ENCODE data around the gene CBFB.

The CBFB gene

GRCh38 chr16:67036323-67036741, 7.4 kb downstream of the CBFB start:
- H2AFZ ChIP-seq (ENCODE audit: low read depth, low read length): no peak overlapping the region
- no peak overlapping the region for H3K9ac ChIP-seq (ENCODE audit: low read depth, low read length)
- H3K27ac ChIP-seq (ENCODE audit: low read length): no peak overlapping the region
- H3K79me2 ChIP-seq (ENCODE audit: insufficient read depth, low read length): peaks cover 100% of the 10 kb centered on the region
- H3K36me3 ChIP-seq (ENCODE audit: insufficient read depth, low read length): peaks cover 88% of the 10 kb centered on the region
- H3K4me3 ChIP-seq (ENCODE audit: low read depth in 1 of 2, low read length in 2 of 2): no peak overlapping the region
- no peak overlapping the region for H3K4me2 ChIP-seq (ENCODE audit: insufficient read depth, low read length)
- no peak for TF ChIP-seq CTCF (IDR thresholded peaks at IDR 0.05; ENCODE audit: borderline replicate concordance, extremely low read depth, low read length, poor library complexity, severe bottlenecking)
- no peak for TF ChIP-seq EZH2 (IDR thresholded peaks at IDR 0.05; ENCODE audit: borderline replicate concordance, low read depth, low read length, severe bottlenecking)
- H4K20me1 ChIP-seq (ENCODE audit: insufficient read depth, low read length): peaks cover 74% of the 10 kb centered on the region
- DNase-seq: no peak
- H3K4me1 ChIP-seq (ENCODE audit: insufficient read depth, low read length): peaks cover 35% of the 10 kb centered on the region
- H3K9me3 ChIP-seq (ENCODE audit: insufficient read depth, low read length, severe bottlenecking): no peaks in the 10 kb centered on the region
- no peak for ATAC-seq (ENCODE audit: insufficient read depth, low read depth)
- H3K27me3 ChIP-seq (ENCODE audit: insufficient read depth, low read length, poor library complexity): no peaks in the 10 kb centered on the region

GRCh38 chr16:67039260-67040020, 10.5 kb downstream of the CBFB start:
- H3K4me1 ChIP-seq (ENCODE audit: insufficient read depth, low read length): peaks cover 10% of the 10 kb centered on the region; the same call in 1 of the 2 replicates
- peaks cover 86% of the 10 kb centered on the region for H3K36me3 ChIP-seq (ENCODE audit: insufficient read depth, low read length)
- ATAC-seq (ENCODE audit: insufficient read depth, low read depth) (no peak), DNase-seq (no peak)
- H3K79me2 ChIP-seq (ENCODE audit: insufficient read depth, low read length): peaks cover 100% of the 10 kb centered on the region
- no peak overlapping the region for H3K9ac ChIP-seq (ENCODE audit: low read depth, low read length)
- TF ChIP-seq CTCF (IDR thresholded peaks at IDR 0.05; ENCODE audit: borderline replicate concordance, extremely low read depth, low read length, poor library complexity, severe bottlenecking) (no peak), EZH2 (IDR thresholded peaks at IDR 0.05; ENCODE audit: borderline replicate concordance, low read depth, low read length, severe bottlenecking) (no peak)
- H3K9me3 ChIP-seq (ENCODE audit: insufficient read depth, low read length, severe bottlenecking): no peaks in the 10 kb centered on the region
- no peaks in the 10 kb centered on the region for H3K27me3 ChIP-seq (ENCODE audit: insufficient read depth, low read length, poor library complexity)
- H2AFZ ChIP-seq (ENCODE audit: low read depth, low read length): no peak overlapping the region
- no peak overlapping the region for H3K4me2 ChIP-seq (ENCODE audit: insufficient read depth, low read length)
- no peak overlapping the region for H3K4me3 ChIP-seq (ENCODE audit: low read depth in 1 of 2, low read length in 2 of 2)
- H4K20me1 ChIP-seq (ENCODE audit: insufficient read depth, low read length): peaks cover 60% of the 10 kb centered on the region; the same call in 1 of the 2 replicates
- H3K27ac ChIP-seq (ENCODE audit: low read length): no peak overlapping the region

GRCh38 chr16:67040166-67040565, 11.2 kb downstream of the CBFB start:
- H3K4me3 ChIP-seq (ENCODE audit: low read depth in 1 of 2, low read length in 2 of 2): no peak overlapping the region
- H3K4me2 ChIP-seq (ENCODE audit: insufficient read depth, low read length): no peak overlapping the region
- H3K79me2 ChIP-seq (ENCODE audit: insufficient read depth, low read length): peaks cover 100% of the 10 kb centered on the region
- H3K9me3 ChIP-seq (ENCODE audit: insufficient read depth, low read length, severe bottlenecking): no peaks in the 10 kb centered on the region
- DNase-seq (no peak), ATAC-seq (ENCODE audit: insufficient read depth, low read depth) (no peak)
- no peak overlapping the region for H3K27ac ChIP-seq (ENCODE audit: low read length)
- no peak overlapping the region for H3K9ac ChIP-seq (ENCODE audit: low read depth, low read length)
- H4K20me1 ChIP-seq (ENCODE audit: insufficient read depth, low read length): peaks cover 54% of the 10 kb centered on the region; the same call in 1 of the 2 replicates
- no peak for TF ChIP-seq CTCF (IDR thresholded peaks at IDR 0.05; ENCODE audit: borderline replicate concordance, extremely low read depth, low read length, poor library complexity, severe bottlenecking)
- TF ChIP-seq EZH2 (IDR thresholded peaks at IDR 0.05; ENCODE audit: borderline replicate concordance, low read depth, low read length, severe bottlenecking): no peak
- H2AFZ ChIP-seq (ENCODE audit: low read depth, low read length): no peak overlapping the region
- H3K36me3 ChIP-seq (ENCODE audit: insufficient read depth, low read length): peaks cover 84% of the 10 kb centered on the region
- peaks cover 6% of the 10 kb centered on the region; the same call in 1 of the 2 replicates for H3K4me1 ChIP-seq (ENCODE audit: insufficient read depth, low read length)
- H3K27me3 ChIP-seq (ENCODE audit: insufficient read depth, low read length, poor library complexity): no peaks in the 10 kb centered on the region
